ENCODE data around the gene CTNNA3.
"Not testable (repeated sequence)": the region's sequence is repeated elsewhere in the genome, so short reads cannot be mapped to it uniquely, and the experiment has no call there.

GRCh38 chr10:67230680-67231500 is 465.1 kb downstream of the CTNNA3 start:
- TF ChIP-seq POLR2AphosphoS5, CTCF, POLR2A, EP300 (IDR thresholded peaks at IDR 0.05): not testable (repeated sequence)
